Neural progenitor cell (in vitro differentiated cells): ENCODE measurements around the gene CRISPLD2.
"Not testable (repeated sequence)": the region's sequence is repeated elsewhere in the genome, so short reads cannot be mapped to it uniquely, and the experiment has no call there.

Source experiments
- CTCF ChIP-seq: fragments of 200-600 bp; sonication (generic); IDR thresholded peaks from 2 replicates; pipeline ENCODE4 v1.5.1; 2017; ENCODE audit warnings: antibody characterized with exemption, mild to moderate bottlenecking
- EZH2 ChIP-seq: fragments of 200-600 bp; sonication (generic); IDR thresholded peaks from 2 replicates; pipeline ENCODE4 v1.6.1; 2017; ENCODE audit warnings: antibody characterized with exemption, mild to moderate bottlenecking, moderate library complexity
- EZH2phosphoT487 ChIP-seq: fragments of 200-600 bp; sonication (generic); IDR thresholded peaks from 2 replicates; pipeline ENCODE4 v1.6.1; 2017; ENCODE audit warnings: antibody characterized with exemption

- not testable (repeated sequence) for TF ChIP-seq CTCF, EZH2, EZH2phosphoT487
Observed at GRCh38 chr16:84856203-84856581, 36.4 kb downstream of the CRISPLD2 start.
